HG03139 (cell line): ENCODE measurements around the gene VCL.
"Not testable (repeated sequence)": the region's sequence is repeated elsewhere in the genome, so short reads cannot be mapped to it uniquely, and the experiment has no call there.

ENCODE experiments used
- ATAC-seq: cut with Tn5 transposase; IDR thresholded peaks from one replicate; pipeline ENCODE4 v1.9.1; 2021; ENCODE audit not compliant: unreplicated experiment

The VCL gene

GRCh38 chr10:74000892-74001669, 3.2 kb downstream of the VCL start:
- ATAC-seq: no peak

- ATAC-seq: no peak
Measured at GRCh38 chr10:74006269-74006668, 8.4 kb downstream of the VCL start.

- ATAC-seq: no peak
Measured at GRCh38 chr10:74008212-74008731, 10.4 kb downstream of the VCL start.

GRCh38 chr10:74011017-74011416, 13.1 kb downstream of the VCL start:
- no peak for ATAC-seq

- no peak for ATAC-seq
Measured at GRCh38 chr10:74011770-74012169, 13.9 kb downstream of the VCL start.

GRCh38 chr10:74012480-74012879, 14.6 kb downstream of the VCL start:
- ATAC-seq: no peak

- ATAC-seq: no peak
Measured at GRCh38 chr10:74013004-74013403, 15.1 kb downstream of the VCL start.

GRCh38 chr10:74014574-74014973, 16.7 kb downstream of the VCL start:
- not testable (repeated sequence) for ATAC-seq

- no peak for ATAC-seq
Measured at GRCh38 chr10:74018241-74018640, 20.3 kb downstream of the VCL start.

- ATAC-seq: no peak
Measured at GRCh38 chr10:74021248-74022055, 23.5 kb downstream of the VCL start.

- no peak for ATAC-seq
Measured at GRCh38 chr10:74022926-74023629, 25.2 kb downstream of the VCL start.

- ATAC-seq: no peak
Measured at GRCh38 chr10:74024600-74024999, 26.7 kb downstream of the VCL start.

GRCh38 chr10:74025380-74025978, 27.6 kb downstream of the VCL start:
- ATAC-seq: no peak

- ATAC-seq: no peak
Measured at GRCh38 chr10:74026428-74027015, 28.6 kb downstream of the VCL start.

- no peak for ATAC-seq
Measured at GRCh38 chr10:74027702-74028101, 29.8 kb downstream of the VCL start.

GRCh38 chr10:74029943-74030342, 32.0 kb downstream of the VCL start:
- ATAC-seq: no peak

GRCh38 chr10:74032208-74032607, 34.3 kb downstream of the VCL start:
- not testable (repeated sequence) for ATAC-seq

- no peak for ATAC-seq
Measured at GRCh38 chr10:74032900-74033655, 35.2 kb downstream of the VCL start.

- no peak for ATAC-seq
Measured at GRCh38 chr10:74033702-74034101, 35.8 kb downstream of the VCL start.

- no peak for ATAC-seq
Measured at GRCh38 chr10:74034301-74034700, 36.4 kb downstream of the VCL start.
